ENCODE results near the gene SMAD3.

DNA sequence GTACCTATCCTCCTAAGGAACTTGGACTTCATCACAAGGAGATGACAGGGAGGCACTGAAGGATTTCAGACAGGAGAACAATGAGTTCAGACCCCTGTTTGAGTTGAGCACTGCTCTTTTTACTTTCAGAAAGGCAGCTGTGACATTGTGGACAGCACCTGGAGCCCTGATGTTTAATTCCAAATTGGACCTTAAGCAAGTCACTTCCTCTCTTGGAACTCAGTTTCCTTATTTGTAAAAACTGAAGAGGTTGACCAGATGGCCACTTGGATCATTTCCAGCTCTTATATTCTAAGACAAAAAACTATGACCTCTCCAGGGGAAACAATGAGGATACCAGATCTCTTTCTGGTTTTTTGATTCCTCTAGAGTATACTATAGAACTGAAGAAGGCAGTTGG is 34.1 kb upstream of the SMAD3 start:
- TF ChIP-seq EZH2 (IDR thresholded peaks at IDR 0.05; ENCODE audit: insufficient read depth, poor library complexity, severe bottlenecking) (no peak), EZH2phosphoT487 (IDR thresholded peaks at IDR 0.05; ENCODE audit: insufficient read depth, low read depth) (no peak)
